ENCODE measurements around the gene COA8. TPM values are rescaled to one million over a fixed set of nuclear protein-coding genes. Genes with fewer than 3 reads are reported as not detected.

COA8 gene
- total and polyA plus RNA-seq, 7 donors, result 33.9 to 67.3 (median 38.2) TPM

GRCh38 chr14:103613517-103613916 lies 50.8 kb downstream of the COA8 start:
- no peaks in the 10 kb centered on the region for H3K36me3 ChIP-seq
- H3K27me3 ChIP-seq, result peaks cover 0 to 3% (median 1%) of the 10 kb centered on the region in 3 donors
- peaks cover 0 to under 1% (median 0%) of the 10 kb centered on the region in 4 donors for H3K4me1 ChIP-seq
- intact Hi-C loops (cut with DNase I), result no loop called here
- no peak overlapping the region for H3K27ac ChIP-seq
- no peak overlapping the region for H3K4me3 ChIP-seq
- DNase-seq, result no peak
- 82 to 95% methylated on average over 4 of the region's 4 CpGs for WGBS, 2 donors
- peaks cover 0 to 7% (median 4%) of the 10 kb centered on the region in 4 donors for H3K9me3 ChIP-seq
- no peak for TF ChIP-seq POLR2A (IDR thresholded peaks at IDR 0.05)
- no peak for TF ChIP-seq EP300 (IDR thresholded peaks at IDR 0.05)
- TF ChIP-seq POLR2AphosphoS5 (IDR thresholded peaks at IDR 0.05), result no peak
- TF ChIP-seq CTCF (IDR thresholded peaks at IDR 0.05), result no peak

- intact Hi-C loops (cut with DNase I), result no loop called here
- no peaks in the 10 kb centered on the region for H3K27me3 ChIP-seq
- 60 to 81% methylated on average over 17 of the region's 17 CpGs for WGBS, 2 donors
- TF ChIP-seq EP300 (IDR thresholded peaks at IDR 0.05), result no peak
- TF ChIP-seq POLR2A (IDR thresholded peaks at IDR 0.05), result no peak
- no peak for TF ChIP-seq CTCF (IDR thresholded peaks at IDR 0.05)
- no peak for TF ChIP-seq POLR2AphosphoS5 (IDR thresholded peaks at IDR 0.05)
- no peaks in the 10 kb centered on the region for H3K4me1 ChIP-seq
- DNase-seq, result no peak
- H3K27ac ChIP-seq, result no peak overlapping the region
- H3K36me3 ChIP-seq, result no peaks in the 10 kb centered on the region
- no peak overlapping the region for H3K4me3 ChIP-seq
- H3K9me3 ChIP-seq, result no peaks in the 10 kb centered on the region
These were observed 54.0 kb downstream of the COA8 start for GRCh38 chr14:103616635-103617300.

GRCh38 chr14:103619057-103619456 lies 56.3 kb downstream of the COA8 start:
- H3K4me1 ChIP-seq, result peaks cover 0 to 4% (median 3%) of the 10 kb centered on the region in 4 donors
- H3K27ac ChIP-seq, result no peak overlapping the region
- no peaks in the 10 kb centered on the region for H3K27me3 ChIP-seq
- H3K4me3 ChIP-seq, result no peak overlapping the region
- WGBS, 2 donors, result 81 to 82% methylated on average over 5 of the region's 5 CpGs
- DNase-seq, result no peak
- H3K36me3 ChIP-seq, result no peaks in the 10 kb centered on the region
- intact Hi-C loops (cut with DNase I), result no loop called here
- H3K9me3 ChIP-seq, result no peaks in the 10 kb centered on the region
- TF ChIP-seq POLR2AphosphoS5 (IDR thresholded peaks at IDR 0.05), result no peak
- TF ChIP-seq POLR2A (IDR thresholded peaks at IDR 0.05), result no peak
- no peak for TF ChIP-seq CTCF (IDR thresholded peaks at IDR 0.05)
- TF ChIP-seq EP300 (IDR thresholded peaks at IDR 0.05), result no peak

GRCh38 chr14:103621860-103622259 lies 59.1 kb downstream of the COA8 start:
- Histone ChIP-seq H3K36me3 (no peaks in the 10 kb centered on the region), H3K4me3 (no peak overlapping the region), H3K9me3 (no peaks in the 10 kb centered on the region), H3K27ac (no peak overlapping the region), H3K4me1 (peaks cover 0 to 19% (median 18%) of the 10 kb centered on the region in 4 donors), H3K27me3 (no peaks in the 10 kb centered on the region)
- no peak for DNase-seq
- intact Hi-C loops (cut with DNase I), result no loop called here
- TF ChIP-seq EP300 (IDR thresholded peaks at IDR 0.05) (no peak), CTCF (IDR thresholded peaks at IDR 0.05) (no peak), POLR2AphosphoS5 (IDR thresholded peaks at IDR 0.05) (no peak), POLR2A (IDR thresholded peaks at IDR 0.05) (no peak)
- 75 to 88% methylated on average over 5 of the region's 5 CpGs for WGBS, 2 donors

- Histone ChIP-seq H3K27ac (no peak overlapping the region), H3K36me3 (no peaks in the 10 kb centered on the region), H3K27me3 (no peaks in the 10 kb centered on the region), H3K4me1 (peaks cover 0 to 28% (median 27%) of the 10 kb centered on the region in 4 donors), H3K4me3 (no peak overlapping the region), H3K9me3 (no peaks in the 10 kb centered on the region)
- no peak for DNase-seq
- intact Hi-C loops (cut with DNase I), result no loop called here
- TF ChIP-seq CTCF (IDR thresholded peaks at IDR 0.05), result no peak
- no peak for TF ChIP-seq EP300 (IDR thresholded peaks at IDR 0.05)
- TF ChIP-seq POLR2A (IDR thresholded peaks at IDR 0.05), result no peak
- TF ChIP-seq POLR2AphosphoS5 (IDR thresholded peaks at IDR 0.05), result no peak
- 70 to 88% methylated on average over 4 of the region's 4 CpGs for WGBS, 2 donors
These were observed 60.5 kb downstream of the COA8 start for GRCh38 chr14:103623308-103623707.

All from sigmoid colon (tissue), 7 donors.